K562 (cell line): Measurements from ENCODE around the gene INVS. TPM values are rescaled to one million over a fixed set of nuclear protein-coding genes. Genes with fewer than 3 reads are reported as not detected.

Source experiments
- CBFA2T3 ChIP-seq: fragments of 450-650 bp; IDR thresholded peaks from 2 replicates; pipeline ENCODE4 v1.6.1; 2017
- CGGBP1 ChIP-seq: fragments of 250-450 bp; sonication (Bioruptor Pico); IDR thresholded peaks from 2 replicates; pipeline ENCODE4 v1.9.0; 2021; ENCODE audit warnings: mild to moderate bottlenecking
- JUN ChIP-seq, 2 experiments: sonication (generic) in 1 of 2; formaldehyde crosslinking in 1 of 2; IDR thresholded peaks; 2 replicates each; pipeline versions ENCODE4 v1.6.1 to v1.8.0; 2012 to 2022; ENCODE audit warnings: borderline replicate concordance in 2 of 2, mild to moderate bottlenecking in 2 of 2, improper control_type of control experiment in 1 of 2, low read depth in 1 of 2, low read length in 1 of 2, missing genetic modification reagents in 1 of 2
- MEIS2 ChIP-seq: fragments of 450-650 bp; IDR thresholded peaks from 2 replicates; pipeline ENCODE4 v1.6.1; 2014; ENCODE audit warnings: mild to moderate bottlenecking; ENCODE audit not compliant: partially characterized antibody
- SUPT5H ChIP-seq: fragments of 450-650 bp; IDR thresholded peaks from 2 replicates; pipeline ENCODE4 v1.6.1; 2016
- TFAM ChIP-seq: fragments of 250-450 bp; sonication (Bioruptor Pico); conservative IDR thresholded peaks from 2 replicates; pipeline ENCODE4 v1.5.0; 2021; ENCODE audit warnings: mild to moderate bottlenecking, moderate library complexity
- ZNF316 ChIP-seq: fragments of 450-650 bp; IDR thresholded peaks from 2 replicates; pipeline ENCODE4 v1.6.1; 2016
- ZNF592 ChIP-seq: fragments of 450-650 bp; IDR thresholded peaks from 2 replicates; pipeline ENCODE4 v1.6.1; 2017; ENCODE audit warnings: antibody characterized with exemption, mild to moderate bottlenecking
- polyA plus RNA-seq, 8 experiments: library from polyadenylated mRNA; depleted of rRNA in 4 of 8; stranded (reverse) in 5 of 8; unstranded in 3 of 8; fragments of >200 nt; fragmentation: Nextera tagmentation in 2 of 8; fragmentation: Illumina TruSeq in 1 of 8; extraction: Ambion mirVana in 2 of 8; extraction: Trizol in 1 of 8; gene quantifications; 2 replicates each; pipeline versions ENCODE4 v1.2.1 to v1.2.3, GENCODE V29; 2011 to 2014; ENCODE audit warnings: inconsistent platforms in 1 of 8, missing spikeins in 1 of 8
- total RNA-seq, 7 experiments: library from RNA; depleted of rRNA in 6 of 7; stranded (reverse); fragments of >200 nt in 6 of 7; fragmentation: Illumina TruSeq in 2 of 7; extraction: Trizol in 2 of 7; gene quantifications; 2 replicates each; pipeline versions ENCODE4 v1.2.1 to v1.2.3, GENCODE V29; 2011 to 2021; ENCODE audit warnings: low replicate concordance in 1 of 7

INVS gene
- total and polyA plus RNA-seq, 9 of the 15 experiments (the other 6 are each of a cell fraction or from before 2014, with no cell fraction given): 0.77 to 18.5 (median 10.0) TPM

- TF ChIP-seq SUPT5H (no peak), CGGBP1 (no peak), MEIS2 (peak; percentile 26), CBFA2T3 (peak; percentile 58), TFAM (CRISPR knock-in tag) (no peak), ZNF316 (peak; percentile 99), JUN (IDR thresholded peaks at IDR 0.05; ENCODE audit: borderline replicate concordance, low read depth, low read length) (no peak), JUN (CRISPR knock-in tag; IDR thresholded peaks at IDR 0.05; ENCODE audit: borderline replicate concordance) (no peak), ZNF592 (no peak)
- TF ChIP-seq, all 486 proteins: peak for 15
Measured at GRCh38 chr9:100096378-100096916, 2.6 kb upstream of the INVS start (continued).
